IPS-20b (cell line): ENCODE results near the gene UBE2D4.
A peak's percentile ranks its signal among the peaks of the same experiment; 100 is the strongest.
"Not testable (repeated sequence)": the region's sequence is repeated elsewhere in the genome, so short reads cannot be mapped to it uniquely, and the experiment has no call there.

Experiments used
- H3K27ac ChIP-seq: one replicate; pipeline ENCODE4 v1.5.1; 2013; ENCODE audit warnings: low read length
- H3K27me3 ChIP-seq: 2 replicates; pipeline ENCODE4 v1.6.1; 2013; ENCODE audit warnings: mild to moderate bottlenecking, low read length, inconsistent platforms; ENCODE audit not compliant: insufficient read depth
- H3K36me3 ChIP-seq: 2 replicates; pipeline ENCODE4 v1.6.1; 2013; ENCODE audit warnings: low read depth, mild to moderate bottlenecking, inconsistent platforms, low read length, moderate library complexity; ENCODE audit not compliant: insufficient read depth
- H3K4me1 ChIP-seq: 2 replicates; pipeline ENCODE4 v1.6.1; 2013; ENCODE audit warnings: mild to moderate bottlenecking, control low read depth, inconsistent platforms, low read length, moderate library complexity; ENCODE audit not compliant: insufficient read depth
- H3K4me3 ChIP-seq: 2 replicates; pipeline ENCODE4 v1.5.1; 2013; ENCODE audit warnings: mild to moderate bottlenecking, low read length, inconsistent platforms
- H3K9ac ChIP-seq: 2 replicates; pipeline ENCODE4 v1.6.1; 2013; ENCODE audit warnings: low read depth, mild to moderate bottlenecking, inconsistent platforms, low read length, moderate library complexity
- H3K9me3 ChIP-seq: 2 replicates; pipeline ENCODE4 v1.6.1; 2013; ENCODE audit warnings: mild to moderate bottlenecking, low read depth, low read length, inconsistent platforms; ENCODE audit not compliant: insufficient read depth

The UBE2D4 gene

GRCh38 chr7:43891069-43891955, 34.9 kb upstream of the UBE2D4 start:
- H3K36me3 ChIP-seq, result no peaks in the 10 kb centered on the region
- H3K4me1 ChIP-seq, result no peaks in the 10 kb centered on the region
- H3K4me3 ChIP-seq, result no peak overlapping the region
- no peaks in the 10 kb centered on the region for H3K9me3 ChIP-seq
- no peak overlapping the region for H3K9ac ChIP-seq
- no peaks in the 10 kb centered on the region for H3K27me3 ChIP-seq
- no peak overlapping the region for H3K27ac ChIP-seq

GRCh38 chr7:43895847-43896415, 30.3 kb upstream of the UBE2D4 start:
- H3K9me3 ChIP-seq, result no peaks in the 10 kb centered on the region
- no peak overlapping the region for H3K27ac ChIP-seq
- H3K9ac ChIP-seq, result no peak overlapping the region
- H3K36me3 ChIP-seq, result no peaks in the 10 kb centered on the region
- no peaks in the 10 kb centered on the region for H3K27me3 ChIP-seq
- no peaks in the 10 kb centered on the region for H3K4me1 ChIP-seq
- no peak overlapping the region for H3K4me3 ChIP-seq

GRCh38 chr7:43898571-43898970, 27.7 kb upstream of the UBE2D4 start:
- not testable (repeated sequence) for H3K27ac ChIP-seq, H3K9ac ChIP-seq, H3K4me3 ChIP-seq, H3K9me3 ChIP-seq, H3K27me3 ChIP-seq, H3K4me1 ChIP-seq, H3K36me3 ChIP-seq

GRCh38 chr7:43902542-43903054, 23.6 kb upstream of the UBE2D4 start:
- Histone ChIP-seq H3K4me1 (0 out of 2 replicates have a peak, but pooled peaks cover 2% of the 10 kb centered on the region), H3K36me3 (no peaks in the 10 kb centered on the region), H3K27ac (no peak overlapping the region), H3K4me3 (no peak overlapping the region), H3K9me3 (no peaks in the 10 kb centered on the region), H3K27me3 (no peaks in the 10 kb centered on the region), H3K9ac (no peak overlapping the region)

GRCh38 chr7:43904533-43905208, 21.6 kb upstream of the UBE2D4 start:
- H3K27me3 ChIP-seq, result no peaks in the 10 kb centered on the region
- no peak overlapping the region for H3K9ac ChIP-seq
- H3K4me3 ChIP-seq, result no peak overlapping the region; the same call in 1 of the 2 replicates
- H3K9me3 ChIP-seq, result no peaks in the 10 kb centered on the region
- no peaks in the 10 kb centered on the region for H3K36me3 ChIP-seq
- no peak overlapping the region for H3K27ac ChIP-seq
- H3K4me1 ChIP-seq, result 0 out of 2 replicates have a peak, but pooled peaks cover 2% of the 10 kb centered on the region

- peak overlapping the region; percentile 60; the same call in 1 of the 2 replicates for H3K9ac ChIP-seq
- H3K27ac ChIP-seq, result no peak overlapping the region
- no peaks in the 10 kb centered on the region for H3K27me3 ChIP-seq
- peak overlapping the region; percentile 75 for H3K4me3 ChIP-seq
- H3K36me3 ChIP-seq, result no peaks in the 10 kb centered on the region
- 0 out of 2 replicates have a peak, but pooled peaks cover 2% of the 10 kb centered on the region for H3K4me1 ChIP-seq
- no peaks in the 10 kb centered on the region for H3K9me3 ChIP-seq
Measured at GRCh38 chr7:43905209-43905946, 20.9 kb upstream of the UBE2D4 start.

- Histone ChIP-seq H3K27me3 (no peaks in the 10 kb centered on the region), H3K36me3 (no peaks in the 10 kb centered on the region), H3K27ac (no peak overlapping the region), H3K9me3 (no peaks in the 10 kb centered on the region), H3K4me1 (0 out of 2 replicates have a peak, but pooled peaks cover 2% of the 10 kb centered on the region), H3K4me3 (peak overlapping the region; percentile 75), H3K9ac (peak overlapping the region; percentile 60; the same call in 1 of the 2 replicates)
Measured at GRCh38 chr7:43905956-43906330, 20.3 kb upstream of the UBE2D4 start.

GRCh38 chr7:43906331-43907010, 19.8 kb upstream of the UBE2D4 start, which contains the start of gene URGCP:
URGCP (minus strand) TSS chr7:43906596; CDS start chr7:43906575, 21 bp downstream.
- Histone ChIP-seq H3K9me3 (no peaks in the 10 kb centered on the region), H3K36me3 (no peaks in the 10 kb centered on the region), H3K27me3 (no peaks in the 10 kb centered on the region), H3K9ac (peak within 1 kb of the TSS; percentile 66; the same call in 1 of the 2 replicates), H3K4me1 (0 out of 2 replicates have a peak, but pooled peaks cover 2% of the 10 kb centered on the region), H3K4me3 (peak within 1 kb of the TSS; percentile 75), H3K27ac (no peak within 1 kb of the TSS)

- no peak overlapping the region for H3K27ac ChIP-seq
- no peak overlapping the region for H3K4me3 ChIP-seq
- H3K27me3 ChIP-seq, result no peaks in the 10 kb centered on the region
- H3K36me3 ChIP-seq, result no peaks in the 10 kb centered on the region
- no peak overlapping the region for H3K9ac ChIP-seq
- H3K9me3 ChIP-seq, result peaks cover 10% of the 10 kb centered on the region
- H3K4me1 ChIP-seq, result peaks cover 5% of the 10 kb centered on the region; the same call in 1 of the 2 replicates
Measured at GRCh38 chr7:43914795-43915194, 11.4 kb upstream of the UBE2D4 start.

GRCh38 chr7:43915907-43916306, 10.3 kb upstream of the UBE2D4 start:
- Histone ChIP-seq H3K27me3 (no peaks in the 10 kb centered on the region), H3K27ac (no peak overlapping the region), H3K9me3 (peaks cover 10% of the 10 kb centered on the region), H3K36me3 (no peaks in the 10 kb centered on the region), H3K9ac (peak overlapping the region; percentile 32; the same call in 1 of the 2 replicates), H3K4me1 (peaks cover 5% of the 10 kb centered on the region; the same call in 1 of the 2 replicates), H3K4me3 (peak overlapping the region; percentile 47; the same call in 1 of the 2 replicates)
